ENCODE results near the gene MATR3.

Gene MATR3

GRCh38 chr5:139253115-139253514, 40.4 kb upstream of the MATR3 start:
- TF ChIP-seq, protein P1, sequence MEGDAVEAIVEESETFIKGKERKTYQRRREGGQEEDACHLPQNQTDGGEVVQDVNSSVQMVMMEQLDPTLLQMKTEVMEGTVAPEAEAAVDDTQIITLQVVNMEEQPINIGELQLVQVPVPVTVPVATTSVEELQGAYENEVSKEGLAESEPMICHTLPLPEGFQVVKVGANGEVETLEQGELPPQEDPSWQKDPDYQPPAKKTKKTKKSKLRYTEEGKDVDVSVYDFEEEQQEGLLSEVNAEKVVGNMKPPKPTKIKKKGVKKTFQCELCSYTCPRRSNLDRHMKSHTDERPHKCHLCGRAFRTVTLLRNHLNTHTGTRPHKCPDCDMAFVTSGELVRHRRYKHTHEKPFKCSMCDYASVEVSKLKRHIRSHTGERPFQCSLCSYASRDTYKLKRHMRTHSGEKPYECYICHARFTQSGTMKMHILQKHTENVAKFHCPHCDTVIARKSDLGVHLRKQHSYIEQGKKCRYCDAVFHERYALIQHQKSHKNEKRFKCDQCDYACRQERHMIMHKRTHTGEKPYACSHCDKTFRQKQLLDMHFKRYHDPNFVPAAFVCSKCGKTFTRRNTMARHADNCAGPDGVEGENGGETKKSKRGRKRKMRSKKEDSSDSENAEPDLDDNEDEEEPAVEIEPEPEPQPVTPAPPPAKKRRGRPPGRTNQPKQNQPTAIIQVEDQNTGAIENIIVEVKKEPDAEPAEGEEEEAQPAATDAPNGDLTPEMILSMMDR (IDR thresholded peaks at IDR 0.05; ENCODE audit: control insufficient read depth, extremely low read depth, insufficient read depth) = no peak
- no peak overlapping the region for H3K4me3 ChIP-seq (ENCODE audit: low read depth, low read length)
- no peak for DNase-seq (ENCODE audit: low read depth)

DNA sequence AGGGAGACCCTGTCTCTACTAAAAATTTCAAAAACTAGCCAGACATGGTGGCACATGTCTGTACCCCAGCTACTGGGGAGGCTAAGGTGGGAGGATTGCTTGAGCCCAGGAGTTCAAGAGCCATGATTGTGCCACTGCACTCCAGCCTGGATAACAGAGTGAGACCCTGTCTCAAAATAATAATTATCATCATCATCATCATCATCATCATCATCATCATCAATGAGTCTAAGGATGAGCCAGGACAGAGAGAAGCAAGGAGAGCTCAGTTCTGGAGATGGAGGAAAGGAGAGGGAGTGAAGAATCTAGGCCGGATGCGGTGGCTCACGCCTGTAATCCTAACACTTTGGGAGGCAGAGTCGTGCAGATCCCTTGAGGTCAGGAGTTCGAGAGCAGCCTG, 36.7 kb upstream of the MATR3 start:
- TF ChIP-seq, protein P1 (IDR thresholded peaks at IDR 0.05; ENCODE audit: control insufficient read depth, extremely low read depth, insufficient read depth) = no peak
- no peak for DNase-seq (ENCODE audit: low read depth)
- no peak overlapping the region for H3K4me3 ChIP-seq (ENCODE audit: low read depth, low read length)

GRCh38 chr5:139262059-139262741, 31.3 kb upstream of the MATR3 start:
- no peak overlapping the region for H3K4me3 ChIP-seq (ENCODE audit: low read depth, low read length)
- DNase-seq (ENCODE audit: low read depth) = no peak
- TF ChIP-seq, protein P1 (IDR thresholded peaks at IDR 0.05; ENCODE audit: control insufficient read depth, extremely low read depth, insufficient read depth) = no peak

DNA sequence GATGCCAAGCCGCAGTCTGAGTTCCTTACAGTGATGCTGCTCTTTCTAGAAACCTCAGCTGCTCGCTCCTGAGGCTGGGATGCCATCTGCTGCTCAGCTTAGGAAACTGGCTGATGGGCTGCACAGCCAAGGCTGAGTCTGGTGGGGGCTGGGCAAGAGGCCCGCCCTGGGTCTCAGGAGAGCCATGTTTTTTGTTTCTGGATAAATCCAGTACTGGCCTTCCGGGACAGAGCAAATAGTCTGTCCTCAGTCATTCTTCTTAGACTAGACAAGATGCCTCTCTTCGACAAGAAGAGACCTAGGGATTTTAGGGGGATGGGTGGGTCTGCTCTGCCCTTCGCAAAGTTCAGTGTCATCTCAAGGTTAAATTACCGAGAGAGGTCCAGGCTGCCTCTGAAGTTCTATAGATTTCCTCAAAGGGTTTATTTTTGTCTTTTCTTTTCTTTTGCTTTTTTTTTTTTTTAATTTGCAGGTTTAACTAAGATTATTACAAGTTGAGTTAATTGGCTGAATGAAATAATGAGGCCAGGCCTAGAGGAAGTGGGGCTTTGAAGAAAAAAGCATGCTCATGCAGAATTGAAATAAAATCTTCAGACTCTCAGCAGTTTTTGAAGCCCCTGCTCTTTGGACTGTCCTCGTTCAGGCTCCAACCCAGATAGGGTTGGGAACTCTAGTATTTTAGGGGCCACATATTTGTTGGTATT, 30.6 kb upstream of the MATR3 start:
- TF ChIP-seq, protein P1 (IDR thresholded peaks at IDR 0.05; ENCODE audit: control insufficient read depth, extremely low read depth, insufficient read depth) = peak; percentile 97
- DNase-seq (ENCODE audit: low read depth) = peak; percentile 83
- H3K4me3 ChIP-seq (ENCODE audit: low read depth, low read length) = no peak overlapping the region

DNA sequence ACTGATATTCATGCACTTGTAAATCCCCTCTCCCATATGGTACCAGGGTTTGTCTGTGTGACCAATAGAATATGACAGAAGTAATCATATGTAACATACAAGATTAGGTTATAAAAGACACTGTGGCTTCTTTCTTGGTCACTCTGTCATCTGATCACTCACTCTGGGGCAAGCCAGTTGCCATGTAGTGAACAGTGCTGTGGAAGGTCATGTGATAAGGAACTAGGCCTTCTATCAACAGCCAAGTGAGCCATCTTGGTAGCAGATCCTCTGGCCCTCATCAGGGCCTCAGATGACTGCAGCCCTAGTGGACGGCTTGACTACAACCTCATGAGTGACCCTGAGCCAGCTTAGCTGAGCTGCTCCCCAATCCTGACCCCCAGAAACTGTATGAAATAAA, 30.0 kb upstream of the MATR3 start:
- no peak for DNase-seq (ENCODE audit: low read depth)
- H3K4me3 ChIP-seq (ENCODE audit: low read depth, low read length) = no peak overlapping the region
- TF ChIP-seq, protein P1 (IDR thresholded peaks at IDR 0.05; ENCODE audit: control insufficient read depth, extremely low read depth, insufficient read depth) = no peak

- no peak overlapping the region for H3K4me3 ChIP-seq (ENCODE audit: low read depth, low read length)
- DNase-seq (ENCODE audit: low read depth) = no peak
- TF ChIP-seq, protein P1 (IDR thresholded peaks at IDR 0.05; ENCODE audit: control insufficient read depth, extremely low read depth, insufficient read depth) = no peak
Measured at GRCh38 chr5:139263946-139264345, 29.6 kb upstream of the MATR3 start.
